ENCODE data around the gene DAPL1.

DNA sequence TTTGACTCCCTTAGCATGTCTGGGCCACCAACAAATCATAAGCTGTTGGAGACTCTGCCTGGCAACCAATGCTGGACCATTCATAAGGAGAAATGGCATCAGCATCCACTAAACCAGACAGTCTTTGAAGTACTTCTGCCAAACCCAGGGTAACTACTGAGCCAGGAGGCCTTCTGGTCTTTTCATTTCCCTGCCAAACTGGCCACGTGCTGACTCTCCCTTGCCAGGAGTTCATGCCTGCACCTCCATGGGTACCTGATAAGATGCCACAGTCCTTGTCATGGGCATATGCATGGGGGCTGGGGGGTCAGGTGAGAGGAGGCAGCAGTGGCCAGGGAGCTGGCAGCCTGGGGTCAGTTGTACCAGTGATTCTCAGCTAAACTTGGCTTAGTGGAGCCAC, 34.2 kb upstream of the DAPL1 start:
- no peak for TF ChIP-seq NFIC (IDR thresholded peaks at IDR 0.05)
- no peak for TF ChIP-seq CEBPB (IDR thresholded peaks at IDR 0.05)
- no peak for TF ChIP-seq TCF12 (IDR thresholded peaks at IDR 0.05; ENCODE audit: low read depth)
- TF ChIP-seq, protein P1, sequence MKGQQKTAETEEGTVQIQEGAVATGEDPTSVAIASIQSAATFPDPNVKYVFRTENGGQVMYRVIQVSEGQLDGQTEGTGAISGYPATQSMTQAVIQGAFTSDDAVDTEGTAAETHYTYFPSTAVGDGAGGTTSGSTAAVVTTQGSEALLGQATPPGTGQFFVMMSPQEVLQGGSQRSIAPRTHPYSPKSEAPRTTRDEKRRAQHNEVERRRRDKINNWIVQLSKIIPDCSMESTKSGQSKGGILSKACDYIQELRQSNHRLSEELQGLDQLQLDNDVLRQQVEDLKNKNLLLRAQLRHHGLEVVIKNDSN (IDR thresholded peaks at IDR 0.05), result no peak

Measured in Ishikawa (cell line).